COR-L47 (cell line): Measurements from ENCODE around the gene MAP4K2.
A peak's percentile ranks its signal among the peaks of the same experiment; 100 is the strongest.

ENCODE experiments used
- DNase-seq: peaks from one replicate; lab custom pipeline; 2025; lab: John Stamatoyannopoulos, UW

Gene MAP4K2

GRCh38 chr11:64810891-64811272 is 7.9 kb upstream of the MAP4K2 start:
- peak; percentile 52 for DNase-seq

GRCh38 chr11:64810271-64810890 is 7.4 kb upstream of the MAP4K2 start, which contains the start of gene MEN1:
TSS of gene MEN1 (minus strand) at chr11:64810551. CDS start at chr11:64810109, 442 bp downstream.
- peak; percentile 96 for DNase-seq

GRCh38 chr11:64809781-64810241 is 6.8 kb upstream of the MAP4K2 start:
- DNase-seq, result no peak

GRCh38 chr11:64805481-64805880 is 2.5 kb upstream of the MAP4K2 start:
- no peak for DNase-seq

GRCh38 chr11:64804346-64805210 is 1.6 kb upstream of the MAP4K2 start:
- no peak for DNase-seq

- no peak for DNase-seq
Measured at GRCh38 chr11:64803846-64804345, 882 bp upstream of the MAP4K2 start.

GRCh38 chr11:64802370-64803157 is 450 bp downstream of the MAP4K2 start:
- no peak for DNase-seq

- no peak for DNase-seq
Measured at GRCh38 chr11:64801561-64802369, 1.2 kb downstream of the MAP4K2 start.

- no peak for DNase-seq
Measured at GRCh38 chr11:64801158-64801464, 1.9 kb downstream of the MAP4K2 start.

GRCh38 chr11:64800303-64801157 is 2.5 kb downstream of the MAP4K2 start:
- no peak for DNase-seq

- DNase-seq, result no peak
Measured at GRCh38 chr11:64799623-64800302, 3.3 kb downstream of the MAP4K2 start.

GRCh38 chr11:64799256-64799622 is 3.8 kb downstream of the MAP4K2 start:
- no peak for DNase-seq

- no peak for DNase-seq
Measured at GRCh38 chr11:64796757-64797541, 6.1 kb downstream of the MAP4K2 start.

- DNase-seq, result no peak
Measured at GRCh38 chr11:64796047-64796756, 6.8 kb downstream of the MAP4K2 start.

- DNase-seq, result no peak
Measured at GRCh38 chr11:64794526-64794925, 8.5 kb downstream of the MAP4K2 start.

GRCh38 chr11:64793271-64794160 is 9.5 kb downstream of the MAP4K2 start:
- no peak for DNase-seq

GRCh38 chr11:64792482-64792881 is 10.5 kb downstream of the MAP4K2 start:
- DNase-seq, result no peak
